Activated CD8-positive, alpha-beta memory T cell treated with anti-CD3 and anti-CD28 coated beads for 4 hours (primary cell): Measurements from ENCODE around the gene CCDC116.
"Not testable (repeated sequence)": the region's sequence is repeated elsewhere in the genome, so short reads cannot be mapped to it uniquely, and the experiment has no call there.

Experiments used
- DNase-seq, 2 donors: peaks; one replicate each; pipeline ENCODE4 v3.0.0-alpha.2; 2020; ENCODE audit warnings: low read depth in 2 of 2

Gene CCDC116

GRCh38 chr22:21629255-21630149 lies 3.1 kb upstream of the CCDC116 start, which contains the start of gene YDJC:
YDJC (minus strand) TSS chr22:21630022; CDS start chr22:21630014, 8 bp downstream.
- peak; percentile 89 for DNase-seq

- DNase-seq: no peak
Measured at GRCh38 chr22:21631025-21631424, 1.5 kb upstream of the CCDC116 start.

- DNase-seq: no peak
Measured at GRCh38 chr22:21632931-21633330, 371 bp downstream of the CCDC116 start.

GRCh38 chr22:21633481-21633880 lies 921 bp downstream of the CCDC116 start:
- no peak for DNase-seq

GRCh38 chr22:21634081-21634480 lies 1.5 kb downstream of the CCDC116 start:
- no peak for DNase-seq

- DNase-seq: no peak
Measured at GRCh38 chr22:21634844-21635243, 2.3 kb downstream of the CCDC116 start.

- no peak for DNase-seq
Measured at GRCh38 chr22:21635771-21636510, 3.4 kb downstream of the CCDC116 start.

GRCh38 chr22:21636629-21637218 lies 4.2 kb downstream of the CCDC116 start:
- DNase-seq: no peak

GRCh38 chr22:21637450-21637849 lies 4.9 kb downstream of the CCDC116 start:
- not testable (repeated sequence) for DNase-seq

GRCh38 chr22:21639359-21639758 lies 6.8 kb downstream of the CCDC116 start:
- no peak for DNase-seq

GRCh38 chr22:21640810-21641209 lies 8.2 kb downstream of the CCDC116 start:
- no peak for DNase-seq

GRCh38 chr22:21641417-21641788 lies 8.8 kb downstream of the CCDC116 start:
- no peak for DNase-seq

GRCh38 chr22:21641789-21642583 lies 9.4 kb downstream of the CCDC116 start, which contains the start of gene SDF2L1:
SDF2L1 (plus strand) TSS chr22:21642302; CDS start chr22:21642337, 35 bp downstream.
- peak; percentile 96 for DNase-seq

- no peak for DNase-seq
Measured at GRCh38 chr22:21642584-21643448, 10.3 kb downstream of the CCDC116 start.

- DNase-seq: no peak
Measured at GRCh38 chr22:21643533-21644357, 11.2 kb downstream of the CCDC116 start.

- DNase-seq: not testable (repeated sequence)
Measured at GRCh38 chr22:21645513-21645912, 13.0 kb downstream of the CCDC116 start.

GRCh38 chr22:21646608-21647590 lies 14.3 kb downstream of the CCDC116 start:
- peak in 1 of 2 donors; percentile 58 for DNase-seq

GRCh38 chr22:21650280-21650679 lies 17.7 kb downstream of the CCDC116 start:
- no peak for DNase-seq
